Motor neuron (in vitro differentiated cells): Measurements from ENCODE around the gene NUP188. TPM values are rescaled to one million over a fixed set of nuclear protein-coding genes. Genes with fewer than 3 reads are reported as not detected.

Experiments
- ATAC-seq, 8 experiments: fragments of 200-7000 bp; cut with Tn5 transposase; replicated peaks in 6 of 8; 2 replicates each; pipeline ENCODE4 v1.8.0; 2021; ENCODE audit warnings: mild to moderate bottlenecking in 8 of 8, moderate library complexity in 8 of 8
- H3K27ac ChIP-seq, 2 donors: fragments of 250-450 bp; sonication (Bioruptor Pico); 2 replicates each; pipeline ENCODE4 v1.9.0; 2021; ENCODE audit warnings: antibody characterized with exemption in 2 of 2, mild to moderate bottlenecking in 2 of 2, moderate library complexity in 1 of 2
- H3K4me1 ChIP-seq, 2 donors: fragments of 250-450 bp; sonication (Bioruptor Pico); replicated peaks in 1 of 2; 2 replicates each; pipeline ENCODE4 v1.6.1; 2021; ENCODE audit warnings: antibody characterized with exemption in 2 of 2, mild to moderate bottlenecking in 2 of 2, moderate library complexity in 1 of 2
- H3K4me3 ChIP-seq, 5 donors: fragments of 250-450 bp; sonication (Bioruptor Pico); 2 replicates each; pipeline ENCODE4 v1.9.0; 2021; ENCODE audit warnings: antibody characterized with exemption in 5 of 5, mild to moderate bottlenecking in 5 of 5, moderate library complexity in 4 of 5
- WGBS, 10 experiments: fragments of 450-650 bp; shearing (Covaris generic); methylation state at CpG; one replicate each; pipeline ENCODE4 v1.0.0; 2022; 5-methylcytosine and 5-hydroxymethylcytosine counted together
- in situ Hi-C, 9 experiments: fragments of 400-800 bp; cut with MboI; loops; one replicate each; pipeline ENCODE4 v1.15.0; 2021; ENCODE audit warnings: low sequenced_read_pairs in 9 of 9, low pct_unique_long_range_greater_than_20kb in 2 of 9; ENCODE audit not compliant: unreplicated experiment in 9 of 9
- total RNA-seq, 8 experiments: library from RNA; unstranded; fragments of 300-600 nt; gene quantifications; 2 replicates each; pipeline versions ENCODE4 v1.2.3 to v1.2.4, GENCODE V29; 2022

NUP188 gene
- total RNA-seq, 8 experiments from 2014 or later, result 16.3 to 69.4 (median 21.6) TPM

GRCh38 chr9:129014608-129015007 lies 67.1 kb downstream of the NUP188 start:
- no peak overlapping the region for H3K27ac ChIP-seq
- WGBS, 10 experiments, result 73 to 100% (median 100%) methylated on average over 1 to 6 of the region's 8 CpGs; no CpG with 5 or more reads in 3 of the 10 experiments
- in situ Hi-C loops, result no loop called here
- no peak for ATAC-seq
- no peak overlapping the region for H3K4me3 ChIP-seq
- H3K4me1 ChIP-seq, result no peaks in the 10 kb centered on the region

- ATAC-seq, result no peak
- 53 to 100% (median 76%) methylated on average over 1 to 7 of the region's 8 CpGs; no CpG with 5 or more reads in 4 of the 10 experiments for WGBS, 10 experiments
- no peak overlapping the region for H3K27ac ChIP-seq
- in situ Hi-C loops, result no loop called here
- peaks cover 7 to 11% of the 10 kb centered on the region in 2 donors for H3K4me1 ChIP-seq
- H3K4me3 ChIP-seq, result no peak overlapping the region
Measured at GRCh38 chr9:129021091-129021490, 73.6 kb downstream of the NUP188 start.

- in situ Hi-C loops, result no loop called here
- ATAC-seq, result no peak
- WGBS, 10 experiments, result 73 to 80% methylated on average over 2 to 3 of the region's 9 CpGs; no CpG with 5 or more reads in 8 of the 10 experiments
- Histone ChIP-seq H3K4me3 (no peak overlapping the region), H3K4me1 (peaks cover 16 to 19% of the 10 kb centered on the region in 2 donors), H3K27ac (peak overlapping the region in 1 of 2 donors; percentile 56)
Measured at GRCh38 chr9:129022037-129022436, 74.5 kb downstream of the NUP188 start.

- 50 to 92% (median 64%) methylated on average over 2 to 11 of the region's 16 CpGs; no CpG with 5 or more reads in 7 of the 10 experiments for WGBS, 10 experiments
- peak in 5 of 8 experiments; percentile 8 to 76 (median 51) for ATAC-seq
- in situ Hi-C loops, result no loop called here
- Histone ChIP-seq H3K4me1 (peaks cover 20 to 23% of the 10 kb centered on the region in 2 donors), H3K4me3 (no peak overlapping the region), H3K27ac (peak overlapping the region in 1 of 2 donors; percentile 47)
Measured at GRCh38 chr9:129023036-129023907, 75.8 kb downstream of the NUP188 start.

GRCh38 chr9:129023908-129024233 lies 76.4 kb downstream of the NUP188 start:
- WGBS, 10 experiments, result 0 to 100% (median 14%) methylated on average over 1 to 3 of the region's 4 CpGs; no CpG with 5 or more reads in 4 of the 10 experiments
- peak in 1 of 8 experiments; percentile 5 for ATAC-seq
- Histone ChIP-seq H3K4me3 (no peak overlapping the region), H3K4me1 (peaks cover 23 to 24% of the 10 kb centered on the region in 2 donors), H3K27ac (peak overlapping the region in 1 of 2 donors; percentile 47)
- in situ Hi-C loops, result no loop called here

- H3K27ac ChIP-seq, result peak overlapping the region; percentile 33 to 55
- WGBS, 10 experiments, result 100% methylated on average over 1 of the region's 17 CpGs; no CpG with 5 or more reads in 9 of the 10 experiments
- peak overlapping the region; percentile 52 to 95 (median 55) for H3K4me3 ChIP-seq
- H3K4me1 ChIP-seq, result peaks cover 27 to 29% of the 10 kb centered on the region in 2 donors
- peak; percentile 3 to 58 (median 44) for ATAC-seq
- in situ Hi-C loops, result no loop called here
Measured at GRCh38 chr9:129026442-129027223, 79.1 kb downstream of the NUP188 start.

GRCh38 chr9:129027224-129027684 lies 79.8 kb downstream of the NUP188 start:
- Histone ChIP-seq H3K4me3 (peak overlapping the region; percentile 52 to 95 (median 55)), H3K27ac (peak overlapping the region in 1 of 2 donors; percentile 17), H3K4me1 (peaks cover 27 to 29% of the 10 kb centered on the region in 2 donors)
- WGBS, 10 experiments, result 0 to 80% (median 20%) methylated on average over 1 to 2 of the region's 9 CpGs; no CpG with 5 or more reads in 5 of the 10 experiments
- no peak for ATAC-seq
- in situ Hi-C loops, result no loop called here

- 60% methylated on average over 1 of the region's 47 CpGs; no CpG with 5 or more reads in 9 of the 10 experiments for WGBS, 10 experiments
Measured at GRCh38 chr9:129027685-129028191, 80.2 kb downstream of the NUP188 start.

GRCh38 chr9:129028192-129028966 lies 80.9 kb downstream of the NUP188 start, which contains the start of gene SH3GLB2:
Gene SH3GLB2 (minus strand): TSS chr9:129028331. CDS start chr9:129028154, 177 bp downstream.
- WGBS, 10 experiments, result 0 to 37% (median 3%) methylated on average over 1 to 10 of the region's 60 CpGs; no CpG with 5 or more reads in 2 of the 10 experiments
- in situ Hi-C loops, result no loop called here
- peak within 1 kb of the TSS; percentile 52 to 95 (median 55) for H3K4me3 ChIP-seq
- peaks cover 27 to 29% of the 10 kb centered on the region in 2 donors for H3K4me1 ChIP-seq
- peak; percentile 50 to 86 (median 80) for ATAC-seq
- H3K27ac ChIP-seq, result peak within 1 kb of the TSS; percentile 13 to 53

More at GRCh38 chr9:129027685-129028191, 80.2 kb downstream of the NUP188 start:
- Histone ChIP-seq H3K4me1 (peaks cover 27 to 29% of the 10 kb centered on the region in 2 donors), H3K27ac (peak overlapping the region; percentile 13 to 53), H3K4me3 (peak overlapping the region; percentile 52 to 95 (median 55))
- peak in 3 of 8 experiments; percentile 3 to 38 (median 12) for ATAC-seq
- in situ Hi-C loops, result no loop called here

- ATAC-seq, result no peak
- Histone ChIP-seq H3K4me3 (no peak overlapping the region), H3K27ac (no peak overlapping the region), H3K4me1 (peaks cover 20 to 26% of the 10 kb centered on the region in 2 donors)
- in situ Hi-C loops, result no loop called here
Measured at GRCh38 chr9:129030191-129030590, 82.7 kb downstream of the NUP188 start.

GRCh38 chr9:129031514-129031913 lies 84.0 kb downstream of the NUP188 start:
- Histone ChIP-seq H3K4me1 (peaks cover 17 to 18% of the 10 kb centered on the region in 2 donors), H3K4me3 (no peak overlapping the region), H3K27ac (no peak overlapping the region)
- 60 to 100% (median 77%) methylated on average over 1 to 3 of the region's 4 CpGs; no CpG with 5 or more reads in 5 of the 10 experiments for WGBS, 10 experiments
- ATAC-seq, result no peak
- in situ Hi-C loops, result no loop called here
